Smooth muscle cell of the brain vasculature (primary cell): ENCODE measurements around the gene RNF114.
A peak's percentile ranks its signal among the peaks of the same experiment; 100 is the strongest.
"Not testable (repeated sequence)": the region's sequence is repeated elsewhere in the genome, so short reads cannot be mapped to it uniquely, and the experiment has no call there.

Experiments used
- DNase-seq: peaks from one replicate; pipeline ENCODE4 v3.0.0-alpha.2; 2012; ENCODE audit warnings: low read depth, low spot score

Gene RNF114

DNA sequence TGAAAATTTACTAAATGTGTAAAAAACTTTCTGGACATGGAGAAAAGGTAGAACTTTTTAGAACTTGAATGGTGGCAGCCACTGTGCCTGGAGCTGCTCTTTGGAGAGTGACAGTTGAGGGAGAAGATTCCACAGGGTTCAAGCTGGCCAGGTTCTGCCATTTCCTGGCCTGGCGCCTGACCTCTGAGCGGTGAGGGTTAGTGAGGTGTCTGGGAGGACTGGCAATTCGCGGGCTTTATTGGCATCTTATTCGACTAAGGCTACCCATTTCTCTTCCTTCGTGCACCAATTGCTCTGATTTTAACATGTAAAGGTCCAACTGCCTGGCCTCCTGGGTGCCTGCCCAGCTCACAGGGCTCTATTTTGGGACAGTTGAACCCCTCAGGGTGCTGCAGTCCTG is 49.0 kb downstream of the RNF114 start:
- DNase-seq: no peak

DNA sequence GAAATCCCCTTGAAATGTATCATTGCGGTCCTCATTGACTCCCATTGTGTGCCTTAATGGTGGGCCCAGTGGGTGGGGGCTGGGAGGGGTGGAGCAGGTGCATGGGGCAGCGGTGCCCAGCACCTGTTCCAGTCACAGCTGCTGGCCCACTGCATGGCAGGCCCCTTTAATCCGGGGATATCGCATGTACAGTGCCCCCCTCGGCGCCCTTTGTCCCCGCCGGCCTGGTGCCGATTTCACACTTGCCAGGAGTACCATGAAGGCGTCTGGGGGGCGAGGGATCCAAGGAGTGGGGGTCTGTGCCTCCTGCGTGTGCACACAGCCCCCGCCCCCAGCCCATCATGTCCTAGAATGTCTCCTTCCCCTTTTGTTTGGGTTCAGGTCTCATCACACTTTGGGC is 49.4 kb downstream of the RNF114 start:
- no peak for DNase-seq

DNA sequence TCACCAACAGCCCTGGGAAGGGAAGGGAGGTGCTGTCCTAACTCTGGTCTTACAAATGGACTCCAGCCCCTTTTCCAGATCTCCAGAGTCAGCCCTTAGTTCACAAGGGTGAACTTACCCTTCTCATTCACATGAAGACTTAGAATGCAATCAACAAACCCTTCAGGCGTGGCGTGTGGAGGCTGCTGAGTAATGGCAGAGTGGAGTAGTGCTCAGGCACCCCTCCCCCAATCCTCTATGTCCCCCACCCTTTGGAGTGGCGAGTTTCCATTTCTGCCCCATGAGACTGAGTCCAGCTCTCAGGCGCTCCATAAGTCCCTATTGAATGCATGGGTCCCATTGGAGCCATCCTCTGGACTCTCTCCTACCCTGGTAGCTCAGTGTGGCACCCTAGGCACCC is 49.9 kb downstream of the RNF114 start:
- no peak for DNase-seq

DNA sequence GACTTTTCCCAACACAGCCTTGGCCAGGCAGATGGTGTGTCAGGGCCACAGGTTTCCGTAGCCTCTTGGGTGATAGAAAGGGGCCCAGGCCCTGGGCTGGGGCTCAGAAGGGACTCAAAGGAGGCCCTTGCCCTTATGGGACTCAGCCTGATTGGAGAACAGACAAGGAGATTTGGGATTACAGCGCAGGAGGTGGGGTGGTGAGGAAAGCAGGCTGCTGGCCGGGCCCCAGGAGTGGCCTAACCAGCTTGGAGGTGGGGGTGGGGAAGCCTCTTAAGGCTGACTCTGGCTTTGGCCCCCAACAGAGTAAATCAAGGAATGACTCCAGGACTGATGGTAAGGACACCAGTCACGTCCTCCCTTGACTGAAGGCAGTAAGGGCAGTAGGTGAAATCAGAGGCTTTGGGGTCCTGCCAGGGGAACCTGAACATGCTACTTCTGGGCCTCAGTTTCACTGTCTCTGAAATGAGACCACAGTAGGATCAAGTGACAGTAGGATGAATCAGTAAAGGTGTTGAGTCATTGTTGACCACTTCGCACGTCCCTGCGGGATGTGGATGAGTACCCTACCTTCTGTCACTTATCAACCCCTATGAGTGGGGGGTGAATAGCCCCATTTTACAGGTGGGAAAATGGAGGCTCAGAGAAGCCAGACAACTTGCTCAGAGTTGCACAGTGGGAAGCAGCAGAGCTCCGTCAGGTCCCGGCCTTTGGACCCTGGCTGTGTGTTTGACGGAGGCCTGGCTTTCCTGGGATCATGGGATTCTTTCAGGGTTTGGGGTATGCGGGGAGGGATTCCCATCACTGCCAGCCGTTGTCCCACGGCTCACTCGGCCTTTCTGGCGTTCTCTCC is 51.0 kb downstream of the RNF114 start:
- DNase-seq: no peak

DNA sequence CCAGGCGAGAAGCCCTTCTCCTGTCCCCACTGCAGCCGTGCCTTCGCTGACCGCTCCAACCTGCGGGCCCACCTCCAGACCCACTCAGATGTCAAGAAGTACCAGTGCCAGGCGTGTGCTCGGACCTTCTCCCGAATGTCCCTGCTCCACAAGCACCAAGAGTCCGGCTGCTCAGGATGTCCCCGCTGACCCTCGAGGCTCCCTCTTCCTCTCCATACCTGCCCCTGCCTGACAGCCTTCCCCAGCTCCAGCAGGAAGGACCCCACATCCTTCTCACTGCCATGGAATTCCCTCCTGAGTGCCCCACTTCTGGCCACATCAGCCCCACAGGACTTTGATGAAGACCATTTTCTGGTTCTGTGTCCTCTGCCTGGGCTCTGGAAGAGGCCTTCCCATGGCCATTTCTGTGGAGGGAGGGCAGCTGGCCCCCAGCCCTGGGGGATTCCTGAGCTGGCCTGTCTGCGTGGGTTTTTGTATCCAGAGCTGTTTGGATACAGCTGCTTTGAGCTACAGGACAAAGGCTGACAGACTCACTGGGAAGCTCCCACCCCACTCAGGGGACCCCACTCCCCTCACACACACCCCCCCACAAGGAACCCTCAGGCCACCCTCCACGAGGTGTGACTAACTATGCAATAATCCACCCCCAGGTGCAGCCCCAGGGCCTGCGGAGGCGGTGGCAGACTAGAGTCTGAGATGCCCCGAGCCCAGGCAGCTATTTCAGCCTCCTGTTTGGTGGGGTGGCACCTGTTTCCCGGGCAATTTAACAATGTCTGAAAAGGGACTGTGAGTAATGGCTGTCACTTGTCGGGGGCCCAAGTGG is 51.9 kb downstream of the RNF114 start:
- no peak for DNase-seq

DNA sequence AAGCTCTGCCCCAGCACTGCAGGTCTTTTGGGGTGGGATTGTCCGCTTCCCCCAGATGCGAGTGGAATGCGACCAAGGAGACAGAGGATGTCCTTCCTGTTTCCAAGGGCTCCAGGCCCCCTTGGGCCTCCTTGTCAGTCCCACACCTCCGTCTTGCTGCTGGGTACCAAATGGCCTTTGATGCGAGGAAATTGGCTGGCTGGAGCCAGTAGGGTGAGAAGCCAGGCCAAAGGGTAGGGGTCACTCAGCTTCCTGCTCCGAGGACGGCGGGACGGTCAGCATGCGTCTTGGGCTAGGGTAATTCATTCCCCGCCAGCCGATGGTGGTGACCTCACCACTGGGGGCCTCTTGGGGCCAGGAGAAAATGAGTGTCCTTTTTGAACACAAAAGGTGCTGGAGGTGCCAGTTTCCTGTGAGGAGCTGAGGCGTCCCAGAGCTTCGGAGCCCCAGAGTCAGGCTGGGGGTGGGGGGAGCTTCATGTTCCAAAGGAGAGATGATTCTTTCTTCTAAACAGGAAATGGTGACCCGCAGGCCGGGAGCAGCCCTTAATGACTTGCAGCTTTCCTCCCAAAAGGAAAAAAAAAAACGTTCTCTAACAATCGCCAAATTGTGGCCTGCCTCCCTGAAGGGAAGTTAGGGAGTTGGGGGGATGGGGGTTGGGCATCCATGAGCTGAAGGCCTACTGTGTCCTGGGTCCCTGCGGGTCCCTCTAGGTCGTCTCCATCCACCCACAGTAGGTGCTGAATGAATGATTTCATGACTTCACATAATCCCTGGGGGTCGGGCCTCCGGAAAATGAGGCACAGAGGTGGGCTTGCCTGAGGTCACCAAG is 53.3 kb downstream of the RNF114 start:
- DNase-seq: peak; percentile 69

DNA sequence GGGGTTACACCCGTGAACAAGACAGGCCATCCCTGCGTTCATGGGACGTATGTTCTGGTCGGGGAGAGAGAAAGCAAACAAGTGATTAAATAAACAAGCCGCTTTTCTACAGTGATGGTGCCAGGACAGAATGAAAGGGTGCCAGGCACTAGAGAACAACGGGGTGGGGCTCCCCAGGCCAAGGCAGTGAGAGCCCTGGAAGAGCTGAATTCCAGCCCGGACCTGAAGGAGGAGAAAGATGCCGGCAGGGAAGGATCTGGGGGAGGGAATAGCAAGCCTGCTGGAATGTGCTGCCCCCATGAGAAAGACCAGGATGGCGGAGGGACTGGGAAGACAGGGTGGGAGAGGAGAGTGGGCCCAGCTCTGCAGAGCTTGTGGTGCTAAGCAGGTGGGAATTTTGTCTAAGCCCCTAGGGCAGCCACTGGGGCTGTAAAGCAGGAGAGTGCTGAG is 54.1 kb downstream of the RNF114 start:
- DNase-seq: no peak

DNA sequence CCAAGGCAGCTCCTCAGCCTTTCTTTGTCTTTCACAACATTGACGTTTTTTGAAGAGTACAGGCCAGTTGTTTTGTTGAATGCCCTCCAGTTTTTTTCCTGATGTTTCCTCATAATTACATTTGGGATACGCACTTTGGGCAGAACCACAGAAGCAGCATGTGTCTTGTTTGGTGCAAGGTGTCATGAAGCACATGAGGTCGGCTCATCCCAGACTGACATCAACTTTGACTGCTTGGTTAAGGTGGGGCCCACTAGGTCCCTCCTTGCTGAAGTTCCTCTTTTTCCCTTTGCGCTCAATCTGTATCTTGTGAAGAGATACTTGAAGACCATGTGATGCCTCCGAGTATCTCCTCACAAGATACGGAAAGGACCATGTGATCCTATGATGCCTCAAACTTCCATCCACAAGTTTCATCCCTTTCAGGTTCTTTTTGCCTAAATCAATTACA is 57.1 kb downstream of the RNF114 start:
- no peak for DNase-seq

DNA sequence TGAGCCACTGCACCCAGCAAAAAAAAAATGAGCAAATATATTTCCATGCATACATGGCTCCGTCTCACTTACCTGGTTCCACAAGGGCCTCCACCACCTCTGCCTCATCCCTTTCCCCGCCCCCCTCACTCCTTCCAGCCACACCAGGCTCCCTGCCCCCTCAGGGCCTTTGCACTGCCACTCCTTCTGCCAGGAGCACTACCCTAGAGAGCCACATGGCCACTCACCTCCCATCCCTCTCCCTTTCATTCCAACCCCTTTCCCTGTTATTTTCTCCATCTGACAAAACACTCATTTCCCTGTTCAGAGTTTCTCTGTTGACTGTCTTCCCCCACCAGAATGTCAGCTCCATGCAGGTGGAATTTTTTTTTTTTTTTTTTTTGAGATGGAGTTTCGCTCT is 59.4 kb downstream of the RNF114 start:
- no peak for DNase-seq

DNA sequence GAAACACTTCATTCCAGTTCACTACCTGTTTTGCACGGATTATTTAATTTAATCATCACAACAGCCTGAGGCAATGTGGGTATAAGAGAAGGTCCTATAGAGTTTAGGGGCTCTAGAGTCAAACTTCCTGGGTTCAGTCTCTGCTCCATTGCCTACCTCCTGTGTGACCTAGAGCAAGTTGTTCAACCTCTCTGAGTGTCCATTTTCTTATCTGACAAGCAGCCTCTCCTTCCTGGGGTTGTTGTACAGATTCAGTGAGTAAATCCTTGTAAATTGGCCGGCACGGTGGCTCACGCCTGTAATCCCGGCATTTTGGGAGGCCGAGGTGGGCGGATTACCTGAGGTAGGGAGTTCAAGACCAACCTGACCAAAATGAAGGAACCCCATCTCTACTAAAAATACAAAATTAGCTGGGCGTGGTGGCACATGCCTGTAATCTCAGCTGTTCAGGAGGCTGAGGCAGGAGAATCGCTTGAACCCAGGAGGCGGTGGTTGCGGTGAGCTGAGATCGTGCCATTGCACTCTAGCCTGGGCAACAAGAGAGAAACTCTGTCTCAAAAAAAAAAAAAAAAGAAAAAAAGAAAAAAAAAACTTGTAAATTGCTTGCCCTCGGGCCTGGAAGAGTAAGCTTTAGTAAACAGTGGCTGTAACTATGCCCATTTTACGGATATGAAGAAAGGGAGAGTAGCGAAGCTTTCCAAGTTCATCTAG is 62.4 kb downstream of the RNF114 start:
- DNase-seq: not testable (repeated sequence)

DNA sequence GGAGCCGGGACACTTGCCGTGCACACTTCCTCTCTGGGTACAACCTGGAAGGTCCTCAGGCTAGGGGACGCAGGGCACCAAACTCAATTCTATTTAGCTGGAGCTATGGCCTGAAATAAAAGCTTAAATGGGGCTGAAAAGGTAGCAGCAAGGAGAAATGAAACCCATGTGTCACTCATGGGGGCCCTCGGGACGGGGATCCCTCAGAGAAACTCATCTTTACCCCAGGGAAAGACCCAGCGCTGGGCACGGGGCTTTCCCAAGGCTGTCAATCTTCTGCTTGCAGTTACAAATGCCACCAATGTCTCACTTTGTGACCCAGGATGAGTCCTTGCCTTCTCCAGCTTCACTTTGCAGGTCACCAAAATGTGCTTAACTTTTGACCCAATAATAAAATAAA is 63.1 kb downstream of the RNF114 start:
- no peak for DNase-seq

DNA sequence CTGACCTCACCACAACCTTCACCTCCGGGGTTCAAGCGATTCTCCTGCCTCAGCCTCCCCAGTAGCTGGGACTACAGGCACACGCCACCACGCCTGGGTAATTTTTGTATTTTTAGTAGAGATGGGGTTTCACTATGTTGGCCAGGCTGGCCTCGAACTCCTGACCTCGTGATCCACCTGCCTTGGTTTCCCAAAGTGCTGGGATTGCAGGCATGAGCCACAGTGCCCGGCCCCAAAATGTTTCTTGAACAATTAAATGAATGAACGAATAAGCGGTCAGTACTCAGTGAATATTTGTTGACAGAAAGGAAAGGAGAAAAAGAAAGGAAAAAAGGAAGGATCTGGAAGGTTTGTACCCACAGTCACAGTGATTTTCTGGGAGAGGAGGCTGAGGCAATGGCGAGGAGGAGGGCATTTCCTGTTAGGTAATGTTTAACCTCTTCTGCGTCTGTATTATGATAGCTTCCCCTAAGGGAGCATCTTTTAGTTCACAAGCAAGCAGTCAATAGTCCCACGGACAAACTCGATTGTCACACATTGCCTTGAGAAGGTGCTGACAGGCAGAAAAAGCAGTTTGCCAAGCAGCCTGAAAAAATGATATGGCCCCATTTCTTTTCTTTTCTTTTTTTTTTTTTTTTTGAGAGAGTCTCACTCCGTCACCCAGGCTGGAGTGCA is 64.5 kb downstream of the RNF114 start:
- not testable (repeated sequence) for DNase-seq

DNA sequence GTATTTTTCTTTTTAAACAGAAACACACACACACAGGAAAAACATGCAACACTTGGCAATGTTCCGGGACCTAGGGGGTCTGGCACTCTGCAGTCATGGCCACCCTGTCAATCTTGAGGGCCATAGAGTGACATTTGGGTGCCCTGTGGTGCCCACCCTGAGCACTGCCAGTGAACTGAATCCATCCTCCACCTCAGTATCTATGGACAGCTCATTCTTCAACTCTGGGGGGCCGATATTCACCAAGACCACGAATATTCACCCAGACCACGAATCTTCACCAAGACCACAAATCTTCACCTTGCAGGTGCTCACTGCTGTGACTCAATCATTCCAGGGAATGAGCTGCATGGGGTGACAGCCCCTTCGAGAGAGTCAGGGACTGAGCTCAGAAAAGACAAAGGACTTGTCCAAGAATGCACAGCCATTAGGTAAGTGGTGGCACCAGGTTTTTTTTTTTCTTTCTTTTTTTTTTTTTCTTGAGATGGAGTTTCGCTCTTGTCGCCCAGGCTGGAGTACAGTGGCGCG is 65.7 kb downstream of the RNF114 start:
- no peak for DNase-seq

DNA sequence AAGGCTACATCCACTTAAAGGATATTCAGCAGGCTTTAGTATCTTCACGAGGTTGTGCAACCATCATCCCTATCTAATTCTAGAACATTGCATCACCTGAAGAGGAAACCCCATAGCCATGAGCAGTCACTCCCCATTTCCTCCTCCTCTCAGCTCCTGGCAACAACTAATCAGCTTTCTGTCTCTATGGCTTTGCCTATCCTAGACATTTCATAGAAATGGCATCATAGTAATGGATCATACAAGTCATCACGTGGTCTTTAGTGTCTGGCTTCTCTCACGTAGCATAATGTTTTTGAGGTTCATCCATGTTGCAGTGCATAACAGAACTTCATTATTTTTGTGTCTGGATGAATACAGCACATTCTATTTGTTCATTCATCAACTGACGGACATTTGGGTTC is 67.1 kb downstream of the RNF114 start:
- no peak for DNase-seq
